Endothelial cell of coronary artery (primary cell): ENCODE results near the gene UCHL1. TPM values are rescaled to one million over a fixed set of nuclear protein-coding genes. Genes with fewer than 3 reads are reported as not detected.

ENCODE experiments used
- total RNA-seq: library from RNA; depleted of rRNA; stranded (reverse); fragments of >200 nt; gene quantifications from 2 replicates; pipeline ENCODE4 v1.2.3, GENCODE V29; 2014

The UCHL1 gene
- 71.1 and 82.9 TPM in 2 replicates for total RNA-seq

GRCh38 chr4:41256740-41257256 is at the start of gene UCHL1:
TSS of gene UCHL1 (plus strand) at chr4:41256928. CDS start at chr4:41256977, 49 bp downstream.

GRCh38 chr4:41214136-41214824 is 42.4 kb upstream of the UCHL1 start, which contains the start of gene APBB2:
TSS of gene APBB2 (minus strand) at chr4:41214542. CDS start at chr4:41033254, 181,288 bp downstream.

Other genes starting within 250 kb of the UCHL1 start
- gene APBB2, start 42.4 kb upstream of the UCHL1 start, total RNA-seq: 93.3 and 107 TPM in 2 replicates